ENCODE measurements around the gene ZNF668.

DNA sequence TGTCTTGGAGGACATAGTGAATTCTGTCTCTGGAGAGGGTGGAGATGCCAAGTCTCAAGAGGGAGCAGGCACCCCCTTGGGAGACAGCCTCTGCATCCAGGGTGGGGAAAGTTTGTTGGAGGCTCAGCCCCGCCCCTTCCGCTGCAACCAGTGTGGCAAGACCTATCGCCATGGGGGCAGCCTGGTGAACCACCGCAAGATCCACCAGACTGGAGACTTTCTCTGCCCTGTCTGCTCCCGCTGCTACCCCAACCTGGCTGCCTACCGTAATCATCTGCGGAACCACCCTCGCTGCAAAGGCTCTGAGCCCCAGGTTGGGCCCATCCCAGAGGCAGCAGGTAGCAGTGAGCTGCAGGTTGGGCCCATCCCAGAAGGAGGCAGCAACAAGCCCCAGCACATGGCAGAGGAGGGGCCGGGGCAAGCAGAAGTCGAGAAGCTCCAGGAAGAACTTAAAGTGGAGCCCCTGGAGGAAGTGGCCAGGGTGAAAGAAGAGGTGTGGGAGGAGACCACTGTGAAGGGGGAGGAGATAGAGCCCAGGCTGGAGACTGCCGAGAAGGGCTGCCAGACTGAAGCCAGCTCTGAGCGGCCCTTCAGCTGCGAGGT, 5.4 kb upstream of the ZNF668 start:
- TF ChIP-seq, protein P1, sequence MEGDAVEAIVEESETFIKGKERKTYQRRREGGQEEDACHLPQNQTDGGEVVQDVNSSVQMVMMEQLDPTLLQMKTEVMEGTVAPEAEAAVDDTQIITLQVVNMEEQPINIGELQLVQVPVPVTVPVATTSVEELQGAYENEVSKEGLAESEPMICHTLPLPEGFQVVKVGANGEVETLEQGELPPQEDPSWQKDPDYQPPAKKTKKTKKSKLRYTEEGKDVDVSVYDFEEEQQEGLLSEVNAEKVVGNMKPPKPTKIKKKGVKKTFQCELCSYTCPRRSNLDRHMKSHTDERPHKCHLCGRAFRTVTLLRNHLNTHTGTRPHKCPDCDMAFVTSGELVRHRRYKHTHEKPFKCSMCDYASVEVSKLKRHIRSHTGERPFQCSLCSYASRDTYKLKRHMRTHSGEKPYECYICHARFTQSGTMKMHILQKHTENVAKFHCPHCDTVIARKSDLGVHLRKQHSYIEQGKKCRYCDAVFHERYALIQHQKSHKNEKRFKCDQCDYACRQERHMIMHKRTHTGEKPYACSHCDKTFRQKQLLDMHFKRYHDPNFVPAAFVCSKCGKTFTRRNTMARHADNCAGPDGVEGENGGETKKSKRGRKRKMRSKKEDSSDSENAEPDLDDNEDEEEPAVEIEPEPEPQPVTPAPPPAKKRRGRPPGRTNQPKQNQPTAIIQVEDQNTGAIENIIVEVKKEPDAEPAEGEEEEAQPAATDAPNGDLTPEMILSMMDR (IDR thresholded peaks at IDR 0.05) = no peak
- TF ChIP-seq POLR2A (IDR thresholded peaks at IDR 0.05) = no peak
